A172 (cell line): ENCODE measurements around the gene GAS6. TPM values are rescaled to one million over a fixed set of nuclear protein-coding genes. Genes with fewer than 3 reads are reported as not detected.
"Not testable (repeated sequence)": the region's sequence is repeated elsewhere in the genome, so short reads cannot be mapped to it uniquely, and the experiment has no call there.

Experiments used
- DNase-seq: peaks from one replicate; pipeline ENCODE4 v3.0.0-alpha.2; 2015; ENCODE audit warnings: low spot score
- total RNA-seq: library from RNA; depleted of rRNA; stranded (reverse); fragments of >200 nt; shearing (Covaris generic); gene quantifications from 2 replicates; pipeline ENCODE4 v1.2.3, GENCODE V29; 2014

GAS6 gene
- total RNA-seq, 1 experiment from 2014 or later = 30.7 TPM

DNA sequence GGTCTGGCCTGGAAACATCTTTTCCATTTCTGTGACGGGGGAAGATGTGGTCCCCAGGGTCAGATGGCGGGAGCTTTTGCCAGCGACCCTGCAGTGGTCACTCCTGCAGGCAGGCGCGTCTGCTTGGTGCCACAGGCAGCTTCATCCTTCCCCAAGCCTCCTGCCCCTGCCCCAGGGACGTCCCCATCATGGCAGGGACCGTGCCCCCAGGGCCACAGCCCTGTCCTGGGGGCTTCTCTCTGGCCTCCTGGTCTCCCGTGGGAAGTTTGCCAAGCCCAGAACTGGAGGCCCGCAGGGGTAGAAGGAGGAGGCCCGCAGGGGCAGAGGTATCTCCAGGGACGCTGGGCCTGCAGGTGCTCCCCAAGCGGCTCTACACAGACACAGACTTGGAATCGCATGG is 57.4 kb downstream of the GAS6 start:
- no peak for DNase-seq

DNA sequence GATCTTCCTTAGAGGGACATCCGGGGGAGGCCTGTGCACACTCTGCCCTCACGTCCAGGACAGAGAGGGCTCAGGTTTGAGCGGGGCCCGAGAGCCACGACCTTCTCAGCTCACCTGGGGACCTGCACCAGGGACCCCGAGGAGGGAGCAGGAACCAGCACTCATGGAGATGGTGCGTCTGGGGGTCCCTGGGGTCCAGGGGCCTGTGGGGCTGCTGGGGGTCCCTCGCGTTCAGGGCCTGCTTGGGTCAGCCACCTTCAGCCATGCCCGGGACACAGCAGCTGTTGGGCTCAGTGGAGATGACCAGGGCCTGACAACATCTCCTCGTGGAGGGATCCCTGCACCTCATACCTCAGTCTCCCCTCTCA is 57.8 kb downstream of the GAS6 start:
- DNase-seq = no peak

GRCh38 chr13:113805431-113806103 is 58.3 kb downstream of the GAS6 start:
- DNase-seq = no peak

DNA sequence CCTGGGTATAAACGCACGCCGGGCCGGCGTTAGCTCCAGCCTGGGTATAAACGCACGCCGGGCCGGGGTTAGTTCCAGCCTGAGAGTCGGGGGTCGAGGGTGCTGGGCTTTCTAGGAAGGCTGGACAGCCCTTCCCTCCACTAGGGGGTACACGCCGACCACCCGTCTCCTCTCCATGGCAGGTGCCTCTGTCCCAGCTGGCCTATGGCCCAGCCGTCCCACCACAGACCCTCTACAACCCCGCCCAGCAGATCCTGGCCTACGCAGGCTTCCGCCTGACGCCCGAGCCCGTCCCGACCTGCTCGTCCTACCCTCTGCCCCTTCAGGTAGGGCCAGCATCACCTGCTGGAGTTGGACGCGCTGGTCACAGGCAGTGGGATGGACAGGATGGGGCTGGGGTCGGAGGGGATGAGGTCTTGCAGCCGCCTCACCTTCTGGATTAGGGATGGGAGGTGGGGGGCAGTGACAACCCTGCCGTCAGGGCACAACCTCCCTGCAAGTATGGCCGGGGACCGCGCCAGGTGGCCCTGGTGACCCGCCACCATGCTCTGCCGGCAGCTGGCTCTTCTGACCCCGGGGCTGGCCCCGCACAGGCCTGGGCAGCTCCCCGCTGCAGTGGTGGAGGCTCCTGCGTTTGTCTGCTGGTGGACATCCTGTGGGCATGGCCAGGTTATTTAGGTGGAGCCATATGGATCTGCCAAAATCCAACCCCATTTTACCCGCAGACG is 59.0 kb downstream of the GAS6 start:
- no peak for DNase-seq

DNA sequence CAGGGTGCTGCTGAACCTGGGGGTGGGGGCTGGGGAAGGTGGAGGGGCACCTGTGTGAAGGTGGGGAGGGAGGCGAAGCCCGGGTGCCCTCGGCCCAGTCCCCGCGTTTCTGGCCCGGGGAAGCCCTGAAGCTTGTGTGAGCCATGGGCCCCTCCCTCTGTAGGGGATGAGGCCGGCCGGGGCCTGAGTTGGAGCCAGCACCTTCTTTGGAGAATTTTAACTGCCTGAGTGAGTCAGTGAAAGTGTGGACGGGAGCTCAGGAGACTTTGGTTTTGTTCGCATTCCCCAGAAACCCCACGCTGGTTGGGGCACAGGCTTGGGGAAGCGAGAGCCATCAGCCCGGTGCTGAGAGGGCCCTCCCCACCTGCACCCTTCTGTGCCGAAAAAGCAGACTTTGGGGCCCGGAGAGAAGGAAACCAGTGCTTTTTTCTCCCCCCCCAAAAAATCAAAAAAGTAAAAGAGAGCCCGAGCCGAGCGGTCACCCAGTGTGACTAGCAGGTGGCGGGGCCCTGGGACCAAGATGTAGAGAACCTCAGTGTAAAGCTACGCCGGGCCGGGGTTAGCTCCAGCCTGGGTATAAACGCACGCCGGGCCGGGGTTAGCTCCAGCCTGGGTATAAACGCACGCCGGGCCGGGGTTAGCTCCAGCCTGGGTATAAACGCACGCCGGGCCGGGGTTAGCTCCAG is 59.7 kb downstream of the GAS6 start:
- DNase-seq = peak; percentile 52

GRCh38 chr13:113803409-113804016 is 60.4 kb downstream of the GAS6 start:
- no peak for DNase-seq

DNA sequence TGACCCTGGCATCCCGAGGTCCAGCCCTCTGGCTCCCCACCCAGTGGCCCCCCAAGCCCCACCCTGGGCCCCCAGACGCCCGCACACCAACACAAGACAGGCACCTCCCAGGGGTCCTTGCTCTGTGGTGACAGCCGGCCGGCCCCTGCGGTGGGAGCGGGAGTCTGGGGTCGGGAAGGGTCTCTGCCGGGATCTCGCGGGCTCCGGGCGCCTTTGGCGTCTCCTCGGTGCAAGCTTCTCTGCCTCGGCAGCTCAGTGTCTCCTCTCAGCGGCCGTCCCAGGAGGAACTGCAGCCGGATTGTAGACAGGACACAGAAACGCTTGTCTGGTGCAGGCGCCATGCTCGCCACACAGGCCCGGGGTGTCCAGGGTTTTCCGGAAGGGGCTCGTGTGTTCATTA is 61.1 kb downstream of the GAS6 start:
- no peak for DNase-seq

GRCh38 chr13:113802090-113802531 is 61.8 kb downstream of the GAS6 start:
- DNase-seq = peak; percentile 78

DNA sequence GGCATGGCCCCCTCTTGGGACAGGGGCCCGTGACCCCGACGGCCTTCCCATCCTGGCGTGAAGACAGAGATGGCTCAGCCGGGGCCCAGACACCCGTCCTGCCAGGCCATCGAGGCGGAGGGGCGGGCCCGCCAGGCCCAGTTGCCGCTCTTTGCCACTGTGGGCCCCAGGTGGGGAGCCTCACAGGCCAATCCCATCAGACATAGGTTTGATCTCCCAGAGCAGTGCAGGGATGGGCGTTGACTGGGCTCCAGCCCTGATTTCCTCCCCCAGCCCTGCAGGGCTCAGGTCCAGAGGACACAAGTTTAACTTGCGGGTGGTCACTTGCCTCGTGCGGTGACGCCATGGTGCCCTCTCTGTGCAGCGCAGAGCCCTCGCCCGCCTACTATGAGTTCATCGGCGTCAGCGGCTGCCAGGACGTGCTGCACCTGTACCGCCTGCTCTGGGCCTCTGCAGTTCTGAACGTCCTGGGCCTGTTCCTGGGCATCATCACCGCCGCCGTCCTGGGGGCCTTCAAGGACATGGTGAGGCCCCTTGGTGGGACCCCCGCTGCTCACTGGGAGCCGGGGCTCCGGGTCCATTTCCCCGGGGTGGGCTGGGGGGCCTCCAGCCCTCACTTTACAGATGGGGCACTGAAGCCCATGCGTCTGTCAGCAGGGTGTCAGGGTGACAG is 62.5 kb downstream of the GAS6 start:
- no peak for DNase-seq

DNA sequence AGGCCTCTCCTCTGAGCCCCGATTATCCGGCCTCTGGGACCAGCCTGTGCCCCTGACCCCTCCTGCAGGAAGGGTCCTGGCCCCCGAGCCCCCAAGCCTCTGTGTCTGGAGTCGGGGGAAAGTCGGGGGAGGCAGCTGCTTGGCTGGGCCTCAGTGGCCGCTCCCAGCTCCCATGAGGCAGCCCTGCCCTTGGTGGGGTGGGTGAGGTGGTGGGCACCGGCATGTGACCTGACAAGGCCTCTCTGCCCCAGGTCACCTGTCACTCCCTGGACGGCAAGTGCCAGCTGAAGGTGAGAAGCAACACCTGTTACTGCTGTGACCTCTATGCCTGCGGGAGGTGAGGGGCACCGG is 63.3 kb downstream of the GAS6 start:
- DNase-seq = no peak

- DNase-seq = no peak
Observed at GRCh38 chr13:113798200-113798811, 65.6 kb downstream of the GAS6 start.

GRCh38 chr13:113796964-113797676 is 66.8 kb downstream of the GAS6 start:
- no peak for DNase-seq

GRCh38 chr13:113796211-113796963 is 67.5 kb downstream of the GAS6 start:
- no peak for DNase-seq

DNA sequence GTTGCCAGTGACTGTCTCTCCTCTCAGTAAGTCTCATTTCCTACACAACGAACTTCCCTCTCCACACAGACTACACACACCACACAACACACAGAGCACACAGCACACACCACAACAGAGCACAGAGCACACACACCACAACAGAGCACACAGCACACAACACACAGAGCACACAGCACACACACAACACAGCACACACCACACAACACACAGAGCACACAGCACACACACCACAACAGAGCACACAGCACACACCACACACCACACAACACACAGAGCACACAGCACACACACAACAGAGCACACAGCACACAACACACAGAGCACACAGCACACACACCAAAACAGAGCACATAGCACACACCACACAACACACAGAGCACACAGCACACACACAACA is 68.5 kb downstream of the GAS6 start:
- not testable (repeated sequence) for DNase-seq

- no peak for DNase-seq
Observed at GRCh38 chr13:113794764-113795173, 69.1 kb downstream of the GAS6 start.

DNA sequence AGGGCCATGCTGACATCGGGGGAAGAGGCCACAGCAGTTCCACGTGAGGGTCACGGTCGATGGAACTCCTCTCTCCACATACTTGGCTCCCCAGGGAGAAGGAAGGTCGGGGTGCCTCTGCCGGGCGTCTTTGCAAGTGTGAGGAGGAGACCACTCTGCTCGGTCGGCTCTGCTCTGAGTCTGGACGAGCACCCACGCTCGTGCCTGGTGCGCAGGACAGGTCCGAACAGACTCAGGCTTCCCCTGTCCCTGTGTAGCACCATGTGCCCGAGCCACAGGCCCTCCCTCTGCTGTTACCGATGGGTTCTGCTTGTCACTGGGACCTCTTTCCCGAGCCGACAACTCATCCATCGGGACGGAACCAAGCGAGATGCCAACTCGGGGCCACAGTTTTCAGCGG is 69.8 kb downstream of the GAS6 start:
- no peak for DNase-seq

DNA sequence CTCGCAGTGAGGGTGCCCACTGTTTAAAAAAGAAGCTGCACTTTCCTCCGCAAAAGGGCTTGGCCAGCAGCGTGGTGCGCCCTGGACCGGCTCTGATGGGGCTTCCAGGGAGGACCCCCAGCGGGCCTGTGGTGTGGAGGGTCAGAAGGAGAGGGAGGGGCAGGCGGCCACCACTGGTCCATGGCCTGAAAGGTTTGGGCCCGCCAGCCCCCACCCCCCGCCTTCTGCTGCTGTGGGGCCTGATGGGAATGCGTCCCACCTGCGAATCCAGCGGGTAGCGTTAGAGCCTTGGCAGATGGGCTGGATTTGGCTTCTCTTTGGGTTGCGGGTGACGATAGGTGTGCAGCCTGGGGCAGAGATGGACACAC is 70.2 kb downstream of the GAS6 start:
- DNase-seq = no peak

- no peak for DNase-seq
Observed at GRCh38 chr13:113792886-113793717, 70.8 kb downstream of the GAS6 start.

GRCh38 chr13:113792236-113792770 is 71.6 kb downstream of the GAS6 start:
- DNase-seq = no peak
